T-helper 2 cell (primary cell): ENCODE results near the gene STPG3.

Experiments used
- DNase-seq, 5 experiments: peaks; one replicate each; pipeline versions ENCODE4 v3.0.0 to v3.0.0-alpha.2; 2012 to 2022

STPG3 gene

GRCh38 chr9:137222190-137223077 lies 28.7 kb upstream of the STPG3 start, which contains the start of gene RNF208:
Gene RNF208 (minus strand): TSS chr9:137222240. CDS start chr9:137221212, 1,028 bp downstream.
- peak in 1 of 5 experiments; percentile 29 for DNase-seq

DNA sequence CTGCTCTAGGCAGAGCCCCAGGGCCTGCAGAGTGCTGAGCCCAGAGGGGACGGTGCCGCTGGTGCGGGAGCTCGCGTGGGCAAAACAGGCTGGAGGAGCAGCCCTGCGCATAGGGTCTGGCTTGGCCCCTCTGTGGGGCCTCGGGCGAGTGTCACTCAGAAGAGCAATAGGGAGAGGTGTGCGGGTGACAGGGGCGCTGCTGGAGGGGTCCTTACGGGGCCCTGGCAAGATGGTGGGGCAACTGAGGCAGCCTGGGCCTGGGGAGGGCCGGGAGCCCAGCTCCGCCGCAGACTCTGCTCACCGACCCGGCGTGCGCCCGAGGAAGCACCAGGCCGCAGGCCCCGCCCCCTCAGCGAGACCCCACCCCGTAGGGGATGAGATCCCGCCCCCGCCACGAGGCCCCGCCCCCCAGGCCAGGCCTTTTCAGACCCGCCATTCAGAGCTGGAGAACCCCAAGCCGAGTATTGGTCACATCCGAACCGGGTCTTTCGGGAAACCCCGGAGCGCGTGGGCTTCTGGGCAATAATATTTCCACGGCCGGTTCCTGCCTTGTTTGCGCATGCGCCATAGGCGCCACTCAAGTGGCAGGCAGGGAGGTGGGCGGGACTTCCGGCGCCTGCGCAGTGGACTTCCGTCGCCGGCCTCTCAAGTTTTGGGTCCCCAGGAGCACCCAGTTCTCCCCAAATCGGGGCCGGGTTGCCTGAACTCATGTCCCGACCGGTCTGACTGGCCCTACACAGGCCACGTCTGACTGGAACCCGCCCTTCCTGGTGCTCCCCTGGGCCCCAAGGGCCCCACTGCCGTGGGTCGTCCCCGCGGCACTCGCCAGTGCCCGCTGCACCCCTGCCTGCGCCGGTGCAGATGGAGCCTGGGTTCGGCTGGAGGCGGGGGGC lies 27.8 kb upstream of the STPG3 start:
- peak; percentile 93 to 98 (median 97) for DNase-seq

DNA sequence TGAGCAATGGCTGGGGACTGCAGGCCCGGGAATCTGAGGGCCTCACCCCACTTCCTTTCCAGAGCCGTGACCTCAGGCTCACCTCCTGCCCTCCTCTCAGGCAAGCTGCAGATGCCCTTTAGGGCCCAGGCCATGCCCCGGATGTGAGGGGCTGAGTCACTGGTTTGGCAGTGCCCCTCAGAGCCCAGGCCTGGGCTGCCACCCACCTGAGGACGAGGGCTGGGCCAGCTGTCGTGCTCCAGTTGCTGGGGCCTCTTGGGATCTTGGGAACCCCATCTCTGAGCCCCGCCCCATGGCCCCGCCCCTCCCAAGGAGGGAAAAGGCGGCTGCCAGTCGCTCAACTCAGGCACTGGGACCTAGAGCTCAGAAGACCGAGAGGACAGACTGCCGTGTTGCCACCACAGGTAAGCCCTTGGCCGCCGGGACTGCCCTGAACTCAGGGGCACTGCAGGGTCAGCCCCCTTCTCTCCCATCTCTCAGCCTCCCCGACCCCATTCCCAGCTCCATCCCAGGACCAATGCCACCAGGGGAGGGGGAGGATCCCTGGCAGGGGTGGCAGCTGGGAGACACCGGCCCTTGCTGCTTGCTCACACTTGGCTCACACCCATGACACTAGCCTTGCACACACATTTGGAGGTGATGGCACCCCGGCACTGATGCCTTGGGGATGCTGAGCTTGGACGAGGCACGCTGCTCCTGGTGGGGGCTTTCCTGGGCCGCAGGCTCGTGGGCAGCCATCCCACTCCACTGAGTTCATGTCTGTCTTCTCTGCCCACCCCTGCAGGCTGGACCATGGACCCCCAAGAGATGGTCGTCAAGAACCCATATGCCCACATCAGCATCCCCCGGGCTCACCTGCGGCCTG lies 26.0 kb upstream of the STPG3 start, which contains the start of gene CYSRT1:
Gene CYSRT1, plus strand, starts transcription at position 345 of the 865 bp plus-strand sequence. Its CDS starts 448 bp downstream, at position 793.
- DNase-seq, result peak in 1 of 5 experiments; percentile 45

GRCh38 chr9:137225699-137226331 lies 25.3 kb upstream of the STPG3 start:
- no peak for DNase-seq

GRCh38 chr9:137226338-137227053 lies 24.6 kb upstream of the STPG3 start:
- no peak for DNase-seq

DNA sequence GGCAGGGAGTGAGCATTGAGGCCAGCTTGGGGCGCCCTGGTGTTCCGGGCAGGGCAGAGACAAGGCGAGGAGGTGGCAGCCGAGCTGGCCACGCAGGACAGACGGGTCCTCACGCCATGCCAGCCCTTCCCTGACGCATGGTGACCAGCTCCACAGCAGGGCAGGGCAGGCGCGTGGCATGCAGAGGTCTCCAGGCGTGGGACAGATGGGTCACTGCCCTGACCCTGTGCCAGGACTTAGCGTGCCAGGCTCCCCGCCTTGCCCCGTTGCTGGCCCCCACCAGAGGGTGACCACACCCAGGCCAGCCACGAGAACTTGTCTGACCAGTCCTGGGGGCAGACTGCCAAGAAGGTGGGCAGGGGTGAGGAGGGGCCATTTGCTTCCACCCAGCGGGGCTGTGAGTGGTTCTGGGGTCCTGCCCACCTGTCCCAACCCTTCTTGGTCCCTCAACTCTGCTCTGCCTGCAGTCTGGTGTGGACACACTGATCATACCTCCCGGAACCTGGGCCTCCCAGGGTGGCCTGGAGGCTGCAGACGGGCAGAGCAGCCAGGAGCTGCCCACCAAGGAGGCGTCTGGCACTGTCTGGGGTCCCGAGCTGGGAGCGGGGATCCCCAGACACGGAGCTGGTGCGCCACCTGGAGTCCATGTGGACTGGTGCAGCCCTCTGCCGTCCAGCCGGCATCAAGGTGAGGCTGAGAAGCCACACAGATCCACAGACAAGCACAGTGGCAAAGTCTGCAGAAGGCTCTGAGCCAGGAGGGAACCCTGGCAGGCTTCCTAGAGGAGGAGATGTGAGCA lies 23.8 kb upstream of the STPG3 start, which contains the start of gene RNF224:
Gene RNF224, plus strand, starts transcription at position 449 of the 799 bp plus-strand sequence. CDS start 834 bp downstream, outside the sequence.
- DNase-seq, result peak; percentile 59 to 82 (median 69)

DNA sequence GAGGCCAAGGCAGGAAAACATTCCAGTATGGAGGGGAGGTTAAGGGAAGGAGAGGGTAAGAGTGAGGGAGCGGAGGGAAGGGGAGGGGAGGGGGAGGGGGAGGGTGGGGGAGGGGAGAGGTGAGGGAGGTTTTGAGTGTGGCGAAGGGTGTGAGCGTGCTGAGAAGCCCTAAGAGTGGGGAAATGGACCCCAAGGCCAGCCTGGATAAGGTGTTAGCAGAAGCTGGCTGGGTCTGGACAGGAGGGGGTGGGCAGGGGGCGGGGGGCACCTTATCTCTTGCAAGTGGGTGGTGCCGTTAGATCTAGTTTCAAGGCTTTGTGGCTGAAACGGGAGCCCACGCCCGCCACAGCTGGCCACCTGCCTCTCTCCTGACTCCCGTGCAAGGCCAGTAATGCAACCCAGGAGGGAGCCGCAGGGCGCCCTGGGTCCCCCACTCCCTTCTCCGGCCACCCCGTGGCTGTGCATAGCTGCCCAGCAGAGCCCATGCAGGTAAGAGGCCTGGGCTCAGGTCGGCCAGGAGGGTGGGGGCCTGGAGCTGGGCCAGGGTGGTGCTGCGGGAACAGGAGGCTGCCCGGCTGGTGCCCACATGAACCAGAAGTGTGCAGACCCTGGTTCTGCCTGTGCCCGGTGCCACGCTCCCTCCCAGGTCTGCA lies 23.1 kb upstream of the STPG3 start:
- no peak for DNase-seq

DNA sequence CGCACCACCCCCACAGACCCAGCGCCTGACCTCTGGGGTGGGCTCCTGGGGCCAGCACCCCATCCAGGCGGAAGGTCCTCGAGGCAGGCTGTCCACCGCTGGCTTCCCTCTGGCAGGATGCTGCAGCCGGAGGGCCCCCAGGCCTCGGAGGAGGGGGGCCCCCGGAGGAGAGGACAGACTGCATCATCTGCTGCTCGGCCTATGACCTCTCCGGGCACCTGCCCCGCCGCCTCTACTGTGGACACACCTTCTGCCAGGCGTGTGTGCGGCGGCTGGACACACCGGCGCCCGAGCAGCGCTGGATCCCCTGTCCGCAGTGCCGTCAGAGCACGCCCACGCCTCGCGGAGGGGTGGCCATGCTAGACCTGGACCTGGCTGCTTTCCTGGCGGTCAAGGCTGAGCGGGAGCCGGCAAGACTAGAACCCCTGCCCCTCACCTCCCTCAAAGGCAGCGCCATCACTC lies 22.5 kb upstream of the STPG3 start:
- DNase-seq, result no peak

DNA sequence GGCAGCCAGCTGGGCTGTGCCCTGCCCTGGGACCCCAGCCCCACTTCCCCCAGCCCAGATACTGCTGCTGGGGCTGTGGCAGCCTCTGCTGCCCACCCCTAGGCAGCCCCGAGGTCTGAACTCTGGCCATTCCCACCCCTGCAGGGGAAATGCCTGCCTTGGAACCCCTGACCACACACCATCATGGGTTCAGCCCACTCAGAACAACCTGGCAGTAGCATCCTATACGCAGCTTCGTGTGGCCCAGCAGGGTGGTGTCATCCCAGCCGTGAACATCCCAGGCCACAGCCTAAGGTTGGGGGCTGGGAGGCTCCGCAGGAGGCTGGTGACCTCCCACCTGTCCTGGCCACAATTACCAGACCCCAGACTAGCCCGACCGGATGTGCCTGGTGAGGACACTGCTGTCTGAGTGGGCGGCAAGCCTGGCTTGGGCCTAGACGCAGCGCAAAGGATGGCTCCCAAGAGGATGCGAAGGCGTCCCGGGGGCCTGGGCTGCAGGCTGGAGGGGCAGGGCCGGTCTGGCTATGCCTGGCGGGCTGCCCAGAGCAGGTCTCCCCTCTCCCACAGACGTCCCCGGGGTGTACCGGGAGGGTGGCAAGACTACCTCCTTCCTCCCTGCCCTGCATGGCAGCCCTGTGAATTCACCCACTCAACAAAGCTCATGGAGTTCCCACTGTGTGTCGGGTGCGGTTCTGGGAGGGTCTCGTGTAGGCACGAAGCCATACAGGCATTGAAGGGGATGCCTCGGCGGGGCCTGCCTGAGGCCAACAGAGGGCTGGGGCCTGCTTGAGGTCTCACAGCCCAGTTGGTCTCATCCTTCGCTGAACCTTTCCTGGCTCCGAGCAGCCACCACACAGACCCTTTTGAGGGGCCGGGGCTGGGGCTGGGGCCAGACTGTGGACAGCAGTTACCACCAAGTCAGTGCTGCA lies 21.9 kb upstream of the STPG3 start:
- no peak for DNase-seq

GRCh38 chr9:137229903-137230704 lies 21.0 kb upstream of the STPG3 start:
- no peak for DNase-seq

- DNase-seq, result no peak
Measured at GRCh38 chr9:137230705-137231371, 20.2 kb upstream of the STPG3 start, which contains the start of gene SLC34A3. Gene SLC34A3 (plus strand): TSS chr9:137230901. CDS start chr9:137231703, 802 bp downstream.

DNA sequence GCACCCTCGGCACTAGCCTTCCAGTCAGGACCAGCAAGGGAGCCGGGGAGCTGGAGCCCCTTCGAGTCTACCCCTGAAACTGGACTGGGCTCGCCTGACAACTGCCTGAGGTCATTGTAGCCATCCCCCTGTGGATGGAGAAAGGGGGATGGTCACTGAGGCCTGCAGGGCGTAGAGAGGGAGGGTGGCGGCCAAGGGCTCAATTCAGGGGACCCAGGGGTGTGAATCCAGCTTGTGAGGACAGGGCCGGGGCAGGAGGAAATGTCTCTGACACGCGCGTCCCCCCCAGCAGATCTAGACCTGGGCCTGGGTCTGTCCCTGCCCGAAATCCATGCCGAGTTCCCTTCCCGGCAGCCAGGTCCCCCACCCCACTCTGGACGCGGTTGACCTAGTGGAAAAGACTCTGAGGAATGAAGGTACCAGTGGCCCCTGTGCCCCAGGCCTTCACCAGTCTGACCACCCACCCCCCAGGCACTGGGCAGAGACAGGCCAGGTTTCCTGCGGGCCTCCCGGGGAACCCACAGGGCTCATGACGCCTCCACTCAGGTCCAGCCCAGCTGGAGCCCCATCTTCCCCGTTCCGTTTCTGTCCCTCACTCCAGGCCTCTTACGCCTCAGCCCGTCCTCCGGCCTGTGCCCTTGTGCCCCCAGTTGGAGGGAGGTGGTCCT lies 19.6 kb upstream of the STPG3 start:
- DNase-seq, result no peak

DNA sequence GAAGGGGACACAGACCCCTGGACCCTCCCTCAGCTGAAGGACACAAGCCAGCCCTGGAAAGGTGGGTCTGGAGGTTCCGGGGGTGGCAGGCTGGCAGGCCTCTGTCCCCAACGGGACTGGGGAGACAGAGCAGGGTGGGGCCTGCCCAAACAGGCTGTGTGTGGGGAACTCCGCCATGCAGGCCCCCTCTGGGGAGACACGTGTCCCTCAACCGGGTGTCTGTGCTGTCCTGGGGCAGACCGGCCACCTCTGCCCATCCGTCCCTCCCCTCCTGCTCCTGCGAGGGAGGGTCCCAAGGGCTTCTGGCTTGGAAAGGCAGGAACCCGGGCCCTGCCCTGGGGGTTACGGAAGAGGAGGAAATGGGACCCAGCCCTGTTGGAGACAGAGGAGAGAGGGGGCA lies 19.0 kb upstream of the STPG3 start:
- no peak for DNase-seq

DNA sequence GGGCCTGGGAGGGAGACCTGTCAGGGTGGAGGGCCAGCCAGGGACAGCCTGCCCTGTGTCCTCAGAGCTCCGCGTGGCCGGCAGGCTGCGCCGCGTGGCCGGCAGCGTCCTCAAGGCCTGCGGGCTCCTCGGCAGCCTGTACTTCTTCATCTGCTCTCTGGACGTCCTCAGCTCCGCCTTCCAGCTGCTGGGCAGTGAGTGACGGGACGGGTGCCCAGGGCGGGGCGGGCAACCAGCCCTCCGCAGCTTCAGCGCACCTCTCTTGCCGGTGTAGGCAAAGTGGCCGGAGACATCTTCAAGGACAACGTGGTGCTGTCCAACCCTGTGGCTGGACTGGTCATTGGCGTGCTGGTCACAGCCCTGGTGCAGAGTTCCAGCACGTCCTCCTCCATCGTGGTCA lies 18.6 kb upstream of the STPG3 start:
- no peak for DNase-seq

DNA sequence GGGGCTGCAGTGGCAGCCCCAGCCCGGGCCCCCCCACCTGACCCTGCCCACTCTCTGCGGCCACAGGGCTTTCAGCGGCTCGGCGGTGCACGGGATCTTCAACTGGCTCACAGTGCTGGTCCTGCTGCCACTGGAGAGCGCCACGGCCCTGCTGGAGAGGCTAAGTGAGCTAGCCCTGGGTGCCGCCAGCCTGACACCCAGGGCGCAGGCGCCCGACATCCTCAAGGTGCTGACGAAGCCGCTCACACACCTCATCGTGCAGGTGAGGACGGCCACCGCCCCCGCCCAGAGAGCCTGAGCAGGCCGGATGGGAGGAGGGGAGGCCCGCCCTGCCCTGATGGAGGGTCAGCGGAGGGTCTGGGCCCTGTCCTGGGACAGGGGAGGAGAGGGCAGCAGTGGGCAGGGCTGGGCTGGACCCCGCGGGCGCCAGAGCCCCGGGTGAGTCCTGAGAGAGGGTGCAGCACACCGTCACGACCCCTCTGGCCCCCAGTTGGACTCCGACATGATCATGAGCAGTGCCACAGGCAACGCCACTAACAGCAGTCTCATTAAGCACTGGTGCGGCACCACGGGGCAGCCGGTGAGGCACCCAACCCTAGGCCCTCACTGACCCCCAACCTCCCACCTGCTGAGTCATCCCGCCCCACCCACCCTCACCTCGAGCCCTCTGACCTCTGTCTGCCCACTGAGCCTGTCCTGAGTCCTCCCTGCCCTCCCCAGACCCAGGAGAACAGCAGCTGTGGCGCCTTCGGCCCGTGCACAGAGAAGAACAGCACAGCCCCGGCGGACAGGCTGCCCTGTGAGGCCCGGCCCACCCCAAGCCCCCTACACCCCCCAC lies 17.7 kb upstream of the STPG3 start:
- DNase-seq, result no peak
